ENCODE measurements around the gene PCDH12.

DNA sequence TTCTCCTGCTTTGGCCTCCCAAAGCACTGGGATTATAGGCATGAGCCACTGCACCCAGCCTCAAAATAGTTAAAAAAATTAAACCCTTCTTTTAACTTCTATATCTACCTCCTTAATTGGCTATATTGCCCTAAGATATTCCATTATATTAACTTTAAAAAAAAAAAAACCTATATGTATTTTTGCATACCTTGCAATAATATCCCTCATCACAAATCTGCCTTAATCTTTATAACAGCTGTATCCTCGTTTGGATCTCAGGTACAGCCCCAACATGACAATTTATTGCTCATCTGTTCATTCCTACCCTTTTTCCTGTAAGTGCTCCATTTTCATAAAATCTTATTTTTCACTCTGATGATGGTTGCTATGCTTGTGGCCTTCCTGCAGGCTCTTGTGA is 42.2 kb upstream of the PCDH12 start:
- TF ChIP-seq, protein P1, sequence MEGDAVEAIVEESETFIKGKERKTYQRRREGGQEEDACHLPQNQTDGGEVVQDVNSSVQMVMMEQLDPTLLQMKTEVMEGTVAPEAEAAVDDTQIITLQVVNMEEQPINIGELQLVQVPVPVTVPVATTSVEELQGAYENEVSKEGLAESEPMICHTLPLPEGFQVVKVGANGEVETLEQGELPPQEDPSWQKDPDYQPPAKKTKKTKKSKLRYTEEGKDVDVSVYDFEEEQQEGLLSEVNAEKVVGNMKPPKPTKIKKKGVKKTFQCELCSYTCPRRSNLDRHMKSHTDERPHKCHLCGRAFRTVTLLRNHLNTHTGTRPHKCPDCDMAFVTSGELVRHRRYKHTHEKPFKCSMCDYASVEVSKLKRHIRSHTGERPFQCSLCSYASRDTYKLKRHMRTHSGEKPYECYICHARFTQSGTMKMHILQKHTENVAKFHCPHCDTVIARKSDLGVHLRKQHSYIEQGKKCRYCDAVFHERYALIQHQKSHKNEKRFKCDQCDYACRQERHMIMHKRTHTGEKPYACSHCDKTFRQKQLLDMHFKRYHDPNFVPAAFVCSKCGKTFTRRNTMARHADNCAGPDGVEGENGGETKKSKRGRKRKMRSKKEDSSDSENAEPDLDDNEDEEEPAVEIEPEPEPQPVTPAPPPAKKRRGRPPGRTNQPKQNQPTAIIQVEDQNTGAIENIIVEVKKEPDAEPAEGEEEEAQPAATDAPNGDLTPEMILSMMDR (conservative IDR thresholded peaks at IDR 0.05; ENCODE audit: low read depth, low read length), result no peak
- no peak for TF ChIP-seq EZH2 (IDR thresholded peaks at IDR 0.05; ENCODE audit: low read length, unreplicated experiment)
